Measurements from ENCODE around the gene NRCAM.

DNA sequence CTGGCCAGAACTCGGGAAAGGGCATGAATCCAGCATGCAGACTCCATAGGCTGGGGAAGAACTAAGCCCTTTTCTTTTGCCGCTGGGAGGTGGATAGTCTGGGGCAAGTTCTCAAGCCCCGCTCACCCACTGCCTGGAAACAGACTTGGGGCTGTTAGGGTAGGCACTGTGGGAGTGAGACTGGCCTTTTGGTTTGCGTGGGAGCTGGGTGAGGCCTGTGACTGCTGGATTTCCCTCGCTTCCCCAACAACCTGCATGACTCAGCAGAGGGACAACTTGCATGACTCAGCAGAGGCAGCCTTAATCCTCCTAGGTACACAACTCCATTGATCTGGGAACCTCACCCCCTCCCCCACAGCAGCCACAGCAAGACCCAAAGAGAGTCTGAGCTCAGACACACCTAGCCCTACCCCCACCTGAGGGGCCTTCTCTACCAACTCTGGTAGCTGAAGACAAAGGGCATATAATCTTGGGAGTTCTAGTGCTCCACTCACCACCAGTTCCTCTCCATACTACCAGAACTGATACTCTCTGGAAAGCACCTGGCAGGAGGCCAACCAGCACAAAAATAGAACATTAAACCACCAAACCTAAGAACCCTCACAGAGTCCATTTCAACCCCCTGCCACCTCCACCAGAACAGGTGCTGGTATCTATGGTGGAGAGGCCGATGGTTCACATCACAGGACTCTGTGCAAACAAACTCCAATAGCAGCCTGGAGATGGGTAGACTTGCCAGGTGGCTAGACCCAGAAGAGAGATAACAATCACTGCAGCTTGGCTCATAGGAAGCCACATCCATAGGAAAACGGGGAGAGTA lies 244.6 kb downstream of the NRCAM start:
- TF ChIP-seq, protein P1, sequence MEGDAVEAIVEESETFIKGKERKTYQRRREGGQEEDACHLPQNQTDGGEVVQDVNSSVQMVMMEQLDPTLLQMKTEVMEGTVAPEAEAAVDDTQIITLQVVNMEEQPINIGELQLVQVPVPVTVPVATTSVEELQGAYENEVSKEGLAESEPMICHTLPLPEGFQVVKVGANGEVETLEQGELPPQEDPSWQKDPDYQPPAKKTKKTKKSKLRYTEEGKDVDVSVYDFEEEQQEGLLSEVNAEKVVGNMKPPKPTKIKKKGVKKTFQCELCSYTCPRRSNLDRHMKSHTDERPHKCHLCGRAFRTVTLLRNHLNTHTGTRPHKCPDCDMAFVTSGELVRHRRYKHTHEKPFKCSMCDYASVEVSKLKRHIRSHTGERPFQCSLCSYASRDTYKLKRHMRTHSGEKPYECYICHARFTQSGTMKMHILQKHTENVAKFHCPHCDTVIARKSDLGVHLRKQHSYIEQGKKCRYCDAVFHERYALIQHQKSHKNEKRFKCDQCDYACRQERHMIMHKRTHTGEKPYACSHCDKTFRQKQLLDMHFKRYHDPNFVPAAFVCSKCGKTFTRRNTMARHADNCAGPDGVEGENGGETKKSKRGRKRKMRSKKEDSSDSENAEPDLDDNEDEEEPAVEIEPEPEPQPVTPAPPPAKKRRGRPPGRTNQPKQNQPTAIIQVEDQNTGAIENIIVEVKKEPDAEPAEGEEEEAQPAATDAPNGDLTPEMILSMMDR (conservative IDR thresholded peaks at IDR 0.05): no peak
- no peak for TF ChIP-seq ZFX (IDR thresholded peaks at IDR 0.05)

All from C4-2B (cell line).